ENCODE data around the gene ST3GAL2.
A peak's percentile ranks its signal among the peaks of the same experiment; 100 is the strongest.
"Not testable (repeated sequence)": the region's sequence is repeated elsewhere in the genome, so short reads cannot be mapped to it uniquely, and the experiment has no call there.

Gene ST3GAL2

GRCh38 chr16:70417661-70418060 is 21.2 kb downstream of the ST3GAL2 start:
- no peak for DNase-seq (ENCODE audit: low read depth)

DNA sequence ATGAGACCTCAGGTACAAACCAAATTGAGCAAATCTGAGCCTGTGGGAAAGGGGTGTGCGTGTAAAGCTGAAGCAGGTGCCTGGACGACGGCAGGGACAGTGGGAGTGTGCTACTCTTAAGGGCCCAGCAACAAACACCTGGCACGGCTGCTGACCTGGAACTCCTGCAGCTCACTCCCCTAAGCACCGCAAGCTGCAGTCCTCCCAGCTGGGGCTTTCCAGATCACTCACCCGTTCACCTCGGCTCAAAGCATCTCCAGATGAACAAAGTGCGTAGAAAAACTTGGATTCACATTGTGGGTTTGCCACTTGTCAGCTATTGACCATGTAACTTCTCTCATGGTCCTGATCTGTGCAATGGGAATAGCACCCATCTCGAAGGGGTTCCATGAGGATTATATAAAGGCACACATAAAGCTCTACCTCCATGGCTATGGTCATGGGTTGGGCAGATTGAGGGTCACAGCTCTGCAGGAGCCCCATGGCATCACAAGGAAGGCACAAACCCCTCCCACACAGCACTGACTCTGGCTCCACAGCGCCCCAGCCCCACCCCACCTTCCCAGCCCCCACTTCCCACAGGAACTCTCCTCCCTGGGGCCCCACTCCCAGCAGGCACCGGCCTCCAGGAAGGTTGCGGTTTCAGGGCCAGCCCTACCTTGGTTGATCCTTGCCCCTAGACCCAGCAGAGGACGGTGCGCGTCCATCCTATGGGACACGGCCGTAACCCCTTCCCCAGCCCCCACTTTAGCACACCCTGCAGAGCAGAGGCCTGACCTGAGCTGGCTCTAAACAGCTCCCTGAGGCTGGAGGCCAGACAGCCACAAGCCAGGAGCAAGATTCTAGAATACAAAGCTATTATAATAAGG is 21.9 kb downstream of the ST3GAL2 start:
- DNase-seq (ENCODE audit: low read depth): no peak

DNA sequence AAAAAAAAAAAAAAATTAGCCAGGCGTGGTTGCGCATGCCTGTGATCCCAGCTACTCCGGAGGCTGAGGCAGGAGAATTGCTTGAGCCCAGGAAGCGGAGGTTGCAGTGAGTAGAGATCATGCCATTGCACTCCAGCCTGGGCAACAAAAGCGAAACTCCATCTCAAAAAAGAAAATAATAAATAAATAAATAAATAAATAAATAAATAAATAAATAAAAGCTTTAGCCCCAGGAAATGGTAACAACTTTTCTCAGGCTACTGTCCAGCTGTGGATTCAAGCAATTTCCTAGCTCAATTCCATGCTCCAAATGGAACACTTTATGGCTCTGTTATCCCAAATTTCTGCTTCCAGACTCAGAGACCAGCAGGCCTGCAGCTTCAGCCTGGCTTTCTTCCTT is 25.3 kb downstream of the ST3GAL2 start:
- not testable (repeated sequence) for DNase-seq (ENCODE audit: low read depth)

- DNase-seq (ENCODE audit: low read depth): no peak
Measured at GRCh38 chr16:70412385-70412784, 26.5 kb downstream of the ST3GAL2 start.

GRCh38 chr16:70410734-70411133 is 28.2 kb downstream of the ST3GAL2 start:
- DNase-seq (ENCODE audit: low read depth): no peak

DNA sequence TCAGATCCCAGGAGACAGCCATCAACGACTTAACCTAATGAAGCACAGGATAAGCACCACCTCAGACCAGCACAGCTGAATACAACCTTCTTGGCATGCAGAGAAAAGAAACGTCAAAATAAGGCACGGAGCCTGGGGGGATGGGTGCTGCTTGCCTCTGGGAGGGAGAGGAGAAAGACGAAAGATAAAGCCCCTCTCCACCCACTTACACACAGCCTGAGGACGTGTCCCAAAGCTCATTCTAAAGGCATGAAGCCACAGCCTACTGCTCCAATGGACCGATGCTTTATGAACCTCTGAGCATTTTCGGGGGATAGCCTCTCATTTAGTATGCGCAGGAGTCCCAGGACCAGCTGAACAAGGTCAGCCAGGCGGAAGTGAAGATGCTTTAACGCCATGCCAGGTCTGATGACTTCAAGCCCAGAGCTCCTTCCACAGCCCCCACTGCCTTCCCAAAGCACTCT is 31.1 kb downstream of the ST3GAL2 start:
- no peak for DNase-seq (ENCODE audit: low read depth)

- not testable (repeated sequence) for DNase-seq (ENCODE audit: low read depth)
Measured at GRCh38 chr16:70406104-70406503, 32.8 kb downstream of the ST3GAL2 start.

- no peak for DNase-seq (ENCODE audit: low read depth)
Measured at GRCh38 chr16:70402916-70403659, 35.8 kb downstream of the ST3GAL2 start.

DNA sequence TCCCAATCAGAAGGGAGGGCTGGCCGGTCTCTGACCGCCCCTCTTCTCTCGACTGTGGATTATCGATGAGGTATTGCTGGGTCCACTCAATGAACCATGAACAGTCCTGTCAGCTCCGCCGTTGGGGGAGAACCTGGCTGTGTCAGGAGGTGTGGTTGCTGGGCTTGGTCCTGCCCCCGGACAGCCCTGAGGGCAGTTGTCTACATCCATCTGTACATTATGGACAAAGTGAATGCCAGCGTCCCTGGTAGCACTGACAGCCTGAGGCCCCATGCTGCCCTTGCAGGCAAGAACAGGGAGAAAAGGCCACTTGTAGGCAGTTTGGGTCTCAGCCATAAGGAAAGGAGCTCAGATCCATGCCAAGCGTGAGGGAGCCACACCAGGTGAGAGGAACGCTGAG is 38.9 kb downstream of the ST3GAL2 start:
- no peak for DNase-seq (ENCODE audit: low read depth)

- no peak for DNase-seq (ENCODE audit: low read depth)
Measured at GRCh38 chr16:70399381-70399780, 39.5 kb downstream of the ST3GAL2 start.

DNA sequence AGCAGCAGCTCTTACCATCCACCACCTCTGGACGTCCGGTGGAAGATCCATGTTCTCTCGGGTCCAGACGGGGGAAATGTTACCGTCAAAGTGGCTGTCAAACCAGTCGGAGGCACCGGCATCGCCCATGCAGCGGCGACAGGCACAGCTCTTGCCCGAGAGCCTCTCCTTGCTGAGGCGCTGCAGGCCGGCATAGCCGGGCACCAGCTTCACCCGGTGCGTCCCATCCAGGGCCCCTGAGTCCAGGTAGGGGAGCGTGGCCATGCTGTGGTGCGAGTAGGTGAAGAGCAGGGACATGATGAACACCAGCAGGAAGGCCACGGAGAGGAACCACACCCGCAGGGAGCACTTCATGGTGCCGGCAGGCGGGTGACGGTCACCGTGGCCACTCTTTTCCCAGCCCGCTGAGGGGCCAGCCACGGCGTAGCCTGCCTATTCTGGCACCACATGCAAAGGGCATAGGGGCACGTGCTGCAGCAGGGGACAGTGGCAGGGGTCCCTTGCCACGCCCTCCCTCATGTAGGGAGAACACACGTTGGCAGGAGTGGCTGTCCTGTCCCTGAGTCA is 40.6 kb downstream of the ST3GAL2 start:
- no peak for DNase-seq (ENCODE audit: low read depth)

DNA sequence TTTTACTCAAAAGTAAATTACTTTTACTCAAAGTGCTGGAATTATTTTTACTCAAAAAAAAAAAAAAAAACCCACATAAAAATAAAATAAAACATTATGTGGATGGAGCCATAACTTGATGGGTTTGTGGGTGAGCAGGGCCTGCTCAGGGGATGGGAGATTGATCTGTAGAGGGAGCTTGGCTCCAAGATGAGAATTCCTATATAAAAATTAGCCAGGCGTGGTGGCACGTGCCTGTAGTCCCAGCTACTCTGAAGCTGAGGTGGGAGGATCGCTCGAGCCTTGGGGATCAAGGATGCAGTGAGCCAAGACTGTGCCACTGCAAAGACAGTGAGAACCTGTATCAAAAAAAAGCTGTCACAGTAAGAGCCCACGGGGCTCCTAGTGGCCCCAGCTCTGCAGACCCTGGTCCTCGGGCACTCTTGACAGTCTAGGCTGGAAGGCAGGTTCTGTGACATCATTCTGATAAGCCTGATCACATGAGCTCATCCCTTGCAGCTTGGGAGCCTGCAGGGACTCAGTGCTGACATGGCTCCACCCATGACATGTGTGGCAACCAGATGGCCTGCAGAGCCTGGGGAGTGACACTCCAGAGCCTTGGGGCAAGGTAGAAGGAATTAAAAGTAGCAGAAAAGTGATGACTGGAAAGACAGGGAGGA is 42.5 kb downstream of the ST3GAL2 start:
- DNase-seq (ENCODE audit: low read depth): no peak

DNA sequence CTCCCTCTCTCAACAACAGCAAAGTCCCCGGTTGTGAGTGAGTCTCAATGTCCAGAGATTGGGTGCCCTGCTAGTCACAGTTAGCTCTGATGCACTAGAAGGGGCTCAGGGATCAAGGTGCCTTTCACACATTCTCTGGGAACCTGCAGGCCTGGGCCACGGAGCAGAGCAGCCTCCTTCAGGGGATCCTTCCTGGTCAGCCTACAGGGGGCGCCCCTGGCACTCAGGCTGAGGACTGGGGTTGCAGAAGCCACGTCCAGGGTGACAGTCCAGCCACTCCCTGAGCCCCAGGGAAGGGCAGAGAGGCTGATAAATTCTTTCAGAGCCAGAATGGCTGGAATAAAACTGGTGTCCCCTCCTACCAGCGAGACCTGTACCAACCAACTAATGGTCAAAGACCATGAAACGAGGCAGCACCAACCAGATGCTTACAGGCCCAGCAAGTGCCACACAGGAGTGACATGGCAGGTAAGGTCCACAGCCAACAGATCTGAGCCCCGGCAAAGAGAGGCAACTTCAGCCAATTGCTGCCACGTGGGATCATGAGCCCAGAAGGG is 43.5 kb downstream of the ST3GAL2 start:
- peak; percentile 42 for DNase-seq (ENCODE audit: low read depth)

GRCh38 chr16:70394853-70395252 is 44.0 kb downstream of the ST3GAL2 start:
- no peak for DNase-seq (ENCODE audit: low read depth)

DNA sequence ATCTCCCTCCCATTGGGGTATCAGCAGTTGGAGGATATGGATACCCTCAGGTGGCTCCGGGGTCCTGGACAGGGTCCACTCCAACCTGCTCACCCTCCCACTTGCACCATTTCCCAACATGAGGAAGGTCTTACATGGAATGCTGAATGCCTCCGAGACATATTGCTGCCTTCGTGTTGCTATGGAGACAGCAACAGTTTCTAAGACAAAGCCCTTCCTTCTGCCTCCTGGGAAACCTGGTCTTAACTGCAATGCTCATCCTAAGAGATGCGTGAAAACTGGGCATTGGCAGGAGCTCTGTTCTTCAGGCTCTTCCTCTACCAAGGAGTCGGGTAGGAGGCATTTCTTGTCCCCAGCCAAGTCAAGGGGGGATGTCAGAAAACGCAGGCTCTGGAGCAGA is 45.2 kb downstream of the ST3GAL2 start:
- DNase-seq (ENCODE audit: low read depth): no peak

DNA sequence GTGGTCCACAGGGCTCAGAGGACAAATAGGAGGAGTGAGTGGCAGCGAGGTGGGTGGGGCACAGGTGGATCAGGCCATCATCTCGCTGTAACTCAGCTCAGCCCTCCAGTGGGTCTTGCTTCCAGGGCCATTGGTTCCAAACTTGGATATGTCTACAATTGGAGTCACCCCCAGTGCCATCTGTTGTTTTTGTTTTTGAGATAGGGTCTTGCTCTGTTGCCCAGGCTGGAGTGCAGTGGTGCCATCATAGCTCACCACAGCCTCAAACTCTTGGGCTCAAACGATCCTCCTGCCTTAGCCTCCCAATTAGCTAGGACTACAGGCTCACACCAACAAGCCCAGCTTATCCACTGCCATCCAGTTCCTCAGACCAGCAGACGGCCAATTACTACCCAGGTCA is 46.3 kb downstream of the ST3GAL2 start:
- DNase-seq (ENCODE audit: low read depth): no peak

DNA sequence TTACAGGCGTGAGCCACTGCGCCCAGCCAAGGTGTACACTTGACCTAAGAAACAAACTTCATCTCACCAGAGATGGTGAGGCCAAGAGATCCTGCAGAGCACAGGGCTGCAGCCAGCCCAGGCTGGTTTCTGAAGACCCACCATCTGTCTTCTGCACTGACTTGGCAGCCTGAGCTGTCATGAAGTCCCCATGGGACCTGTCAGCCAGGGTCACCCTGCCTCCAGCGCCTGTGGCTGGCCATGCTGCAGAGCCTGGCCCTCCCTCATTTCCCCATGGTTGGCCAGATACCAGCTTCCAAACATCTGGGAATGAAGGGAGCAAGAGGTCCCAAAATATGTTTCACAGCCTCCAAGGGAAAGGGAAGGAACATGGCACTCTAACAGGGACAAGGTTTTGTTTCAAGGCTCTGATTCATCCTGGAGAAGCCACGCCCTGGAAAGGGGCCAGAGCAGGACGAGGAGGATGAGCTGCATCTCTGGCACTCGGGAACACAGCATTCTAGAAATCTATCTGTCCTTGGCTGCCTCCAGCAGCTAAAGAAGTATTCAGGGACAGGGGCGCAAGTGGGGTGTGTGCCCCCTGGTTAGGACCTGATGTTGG is 46.9 kb downstream of the ST3GAL2 start:
- no peak for DNase-seq (ENCODE audit: low read depth)

DNA sequence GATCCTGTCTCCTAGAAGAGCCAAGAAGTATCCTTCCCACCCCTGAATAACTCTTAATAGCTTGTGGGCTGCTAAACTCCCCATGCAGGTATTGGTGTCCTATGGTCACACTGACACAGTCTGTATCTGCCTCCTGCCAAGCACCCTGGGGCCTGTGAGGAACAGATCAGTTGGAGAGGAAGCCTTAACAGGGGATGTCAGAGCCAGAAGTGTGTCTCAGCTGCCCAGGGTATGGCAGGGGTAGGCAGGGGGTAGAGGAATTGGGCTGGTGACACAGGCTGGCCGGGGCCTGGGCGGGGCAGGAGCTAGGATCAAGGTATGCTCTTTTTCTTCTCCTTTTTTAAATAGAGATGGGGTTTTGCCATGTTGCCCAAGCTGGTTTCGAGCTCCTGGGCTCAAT is 47.5 kb downstream of the ST3GAL2 start:
- no peak for DNase-seq (ENCODE audit: low read depth)

DNA sequence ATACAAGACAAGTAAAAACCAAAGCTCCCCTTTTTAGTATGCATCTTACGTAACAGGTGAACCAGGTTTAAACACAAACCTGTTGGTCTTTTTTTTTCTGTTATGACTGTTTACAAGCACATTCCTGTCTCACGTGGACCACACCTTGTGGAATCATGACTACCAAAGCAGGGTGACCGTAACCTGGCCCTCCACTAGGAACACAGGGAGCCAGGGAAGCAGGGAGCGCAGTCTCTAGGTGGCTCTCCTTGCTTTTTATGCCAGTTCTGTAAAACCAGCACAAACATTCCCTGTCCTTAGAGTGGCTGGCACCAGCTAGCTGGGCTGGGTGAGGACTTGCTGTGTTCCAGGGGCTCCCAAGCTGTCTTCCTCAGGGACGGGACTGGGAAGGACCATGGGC is 48.1 kb downstream of the ST3GAL2 start:
- no peak for DNase-seq (ENCODE audit: low read depth)

DNA sequence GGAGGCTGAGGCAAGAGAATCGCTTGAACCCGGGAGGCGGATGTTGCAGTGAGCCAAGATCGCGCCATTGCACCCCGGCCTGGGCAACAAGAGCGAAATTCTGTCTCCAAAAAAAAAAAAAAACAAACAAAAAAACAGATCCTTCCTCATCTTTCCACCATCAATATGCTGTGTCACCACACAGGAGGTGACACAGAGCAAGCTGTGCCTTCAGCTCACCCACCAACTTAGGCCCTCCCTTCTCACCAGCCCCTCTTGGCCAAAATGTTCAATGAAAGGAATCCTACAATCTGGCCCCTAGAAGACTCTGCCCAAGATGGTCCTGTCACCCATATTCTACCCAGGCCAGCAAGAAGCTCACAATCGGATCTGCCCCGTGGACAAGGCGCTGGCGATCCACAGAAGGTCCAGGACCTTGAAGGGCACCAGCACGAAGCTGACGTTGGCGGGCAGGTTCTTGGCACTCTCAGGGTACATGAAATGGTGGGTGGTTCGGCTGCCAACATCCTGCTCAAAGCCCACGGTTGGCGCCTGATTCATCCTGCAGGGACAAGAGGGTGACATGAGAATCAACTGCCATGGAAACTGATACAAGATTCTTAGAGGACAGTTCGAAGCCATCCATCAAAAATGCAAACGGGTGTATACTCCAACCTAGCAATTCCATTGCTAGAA is 50.8 kb downstream of the ST3GAL2 start:
- no peak for DNase-seq (ENCODE audit: low read depth)
